Upper lobe of left lung (tissue), 6 donors: ENCODE measurements around the gene PALLD. TPM values are rescaled to one million over a fixed set of nuclear protein-coding genes. Genes with fewer than 3 reads are reported as not detected.

Source experiments
- ATAC-seq, 2 donors: fragments of 200-7000 bp; cut with Tn5 transposase; one replicate each; pipeline ENCODE4 v1.9.1; 2022; ENCODE audit warnings: mild to moderate bottlenecking in 2 of 2, moderate library complexity in 2 of 2; ENCODE audit not compliant: low FRiP score in 2 of 2
- DNase-seq, 2 donors: peaks; one replicate each; pipeline ENCODE4 v3.0.0-alpha.2; 2019 to 2020
- H3K27ac ChIP-seq, 4 donors: fragments of 200-600 bp; sonication (generic); one replicate each; pipeline ENCODE4 v1.5.1; 2016 to 2019
- H3K27me3 ChIP-seq, 4 donors: fragments of 200-600 bp; sonication (generic); one replicate each; pipeline ENCODE4 v1.5.1; 2017 to 2019
- H3K36me3 ChIP-seq, 4 donors: fragments of 200-600 bp; sonication (generic); one replicate each; pipeline ENCODE4 v1.5.1; 2016 to 2019
- H3K4me1 ChIP-seq, 4 donors: fragments of 200-600 bp; sonication (generic); one replicate each; pipeline ENCODE4 v1.5.1; 2018 to 2019
- H3K4me3 ChIP-seq, 4 donors: fragments of 200-600 bp; sonication (generic); one replicate each; pipeline ENCODE4 v1.5.1; 2017 to 2019; ENCODE audit warnings: mild to moderate bottlenecking in 2 of 4, moderate library complexity in 1 of 4
- H3K9me3 ChIP-seq, 4 donors: fragments of 200-600 bp; sonication (generic); one replicate each; pipeline ENCODE4 v1.5.1; 2018 to 2019
- EP300 ChIP-seq, 4 donors: sonication (generic); formaldehyde crosslinking; IDR thresholded peaks; one replicate each; pipeline ENCODE4 v1.5.1; 2017; ENCODE audit warnings: antibody characterized with exemption in 4 of 4, control low read depth in 2 of 4
- POLR2A ChIP-seq, 4 donors: fragments of 450-650 bp; IDR thresholded peaks; one replicate each; pipeline ENCODE4 v1.5.1; 2016 to 2017; ENCODE audit warnings: antibody characterized with exemption in 4 of 4, mild to moderate bottlenecking in 2 of 4
- POLR2AphosphoS5 ChIP-seq, 2 donors: sonication (generic); formaldehyde crosslinking; IDR thresholded peaks; one replicate each; pipeline ENCODE4 v1.5.1; 2017; ENCODE audit warnings: antibody characterized with exemption in 2 of 2
- WGBS, 2 donors: methylation state at CpG; one replicate each; pipeline ENCODE4 v1.1.5; 2017 to 2018; 5-methylcytosine and 5-hydroxymethylcytosine counted together
- total RNA-seq, 6 donors: library from RNA; depleted of rRNA in 4 of 6; stranded (reverse); fragments of >200 nt in 4 of 6; gene quantifications; one replicate each; pipeline versions ENCODE4 v1.1.0 to v1.2.1, GENCODE V29; 2016 to 2021
- TF ChIP-seq, protein P1 (sequence below), 6 experiments: fragments of 450-650 bp in 4 of 6; fragments of 200-600 bp in 2 of 6; sonication (generic) in 2 of 6; IDR thresholded peaks; one replicate each; pipeline ENCODE4 v1.5.1; 2016 to 2019; ENCODE audit warnings: antibody characterized with exemption in 6 of 6
- donor health status: DM: no; HTN: no; CAD: no; lungs with moderate emphysema.
- donor health status: DM: no; HTN: yes; CAD: no; lungs with severe emphysema.

PALLD gene
- total RNA-seq, 6 donors from 2014 or later, result 63.9 to 175 (median 134) TPM

DNA sequence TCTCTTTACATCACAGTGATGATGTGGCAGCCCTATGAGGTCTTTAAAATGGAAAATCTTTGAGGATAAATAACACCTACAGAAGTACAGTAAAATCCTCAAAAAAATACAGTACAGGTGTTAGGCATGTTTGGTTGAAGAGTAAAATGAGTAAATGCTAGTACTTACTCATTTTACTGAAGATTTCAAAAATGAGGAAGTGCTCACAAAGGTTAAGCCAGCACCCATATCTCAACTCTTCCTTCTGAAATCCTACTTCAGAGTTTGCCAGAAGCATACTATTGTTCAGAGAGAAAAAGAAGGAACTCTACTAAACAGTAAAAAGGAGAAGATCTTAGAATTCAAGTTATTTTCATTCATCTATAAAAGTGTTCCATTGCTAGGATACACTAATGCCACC lies 382.3 kb downstream of the PALLD start:
- DNase-seq (no peak), ATAC-seq (no peak)
- peaks cover 11 to 25% (median 19%) of the 10 kb centered on the region in 4 donors for H3K4me1 ChIP-seq

DNA sequence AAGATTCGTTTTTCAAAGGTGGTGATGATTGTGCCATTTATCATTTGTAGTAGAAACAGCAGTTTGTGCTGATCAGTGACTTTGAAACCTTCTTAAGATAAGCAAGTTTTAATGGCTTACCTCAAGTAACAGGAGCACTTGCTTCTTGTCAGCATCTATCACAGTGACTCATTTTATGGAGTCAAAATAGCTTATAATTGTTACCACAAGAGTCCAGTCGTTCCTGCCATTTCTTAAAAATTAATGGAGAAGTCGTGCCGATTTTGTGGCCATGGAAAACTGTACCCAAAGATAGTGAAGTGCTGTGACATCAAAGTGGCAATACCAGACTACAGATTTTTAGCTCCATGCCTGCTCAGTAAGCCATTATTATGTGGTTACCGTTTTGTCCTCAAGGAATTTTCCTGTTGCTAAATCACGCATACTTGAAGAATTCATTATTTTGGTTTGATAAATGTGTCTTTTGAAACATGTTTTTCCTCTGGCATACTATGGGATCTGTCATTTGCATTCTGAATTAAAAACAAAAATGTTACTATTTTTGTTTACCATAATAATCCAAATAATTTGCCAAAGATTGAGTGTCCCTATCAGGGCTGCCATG lies 383.3 kb downstream of the PALLD start:
- TF ChIP-seq POLR2A (IDR thresholded peaks at IDR 0.05) (no peak), EP300 (IDR thresholded peaks at IDR 0.05) (no peak), POLR2AphosphoS5 (IDR thresholded peaks at IDR 0.05) (no peak)
- 76 to 83% methylated on average over 6 of the region's 6 CpGs for WGBS, 2 donors
- Histone ChIP-seq H3K27me3 (peaks cover 0 to 10% (median 0%) of the 10 kb centered on the region in 4 donors), H3K4me3 (no peak overlapping the region), H3K4me1 (peaks cover 17 to 25% (median 19%) of the 10 kb centered on the region in 4 donors), H3K36me3 (peaks cover 0 to 6% (median 0%) of the 10 kb centered on the region in 4 donors), H3K27ac (no peak overlapping the region), H3K9me3 (no peaks in the 10 kb centered on the region)
- DNase-seq (no peak), ATAC-seq (no peak)

More for the DNA sequence above, 382.3 kb downstream of the PALLD start:
- no peak overlapping the region for H3K27ac ChIP-seq
- peaks cover 0 to 10% (median 0%) of the 10 kb centered on the region in 4 donors for H3K27me3 ChIP-seq
- no peak overlapping the region for H3K4me3 ChIP-seq
- peaks cover 0 to 6% (median 0%) of the 10 kb centered on the region in 4 donors for H3K36me3 ChIP-seq
- TF ChIP-seq POLR2AphosphoS5 (IDR thresholded peaks at IDR 0.05), result no peak
- TF ChIP-seq EP300 (IDR thresholded peaks at IDR 0.05), result no peak
- TF ChIP-seq POLR2A (IDR thresholded peaks at IDR 0.05), result no peak
- TF ChIP-seq, protein P1, sequence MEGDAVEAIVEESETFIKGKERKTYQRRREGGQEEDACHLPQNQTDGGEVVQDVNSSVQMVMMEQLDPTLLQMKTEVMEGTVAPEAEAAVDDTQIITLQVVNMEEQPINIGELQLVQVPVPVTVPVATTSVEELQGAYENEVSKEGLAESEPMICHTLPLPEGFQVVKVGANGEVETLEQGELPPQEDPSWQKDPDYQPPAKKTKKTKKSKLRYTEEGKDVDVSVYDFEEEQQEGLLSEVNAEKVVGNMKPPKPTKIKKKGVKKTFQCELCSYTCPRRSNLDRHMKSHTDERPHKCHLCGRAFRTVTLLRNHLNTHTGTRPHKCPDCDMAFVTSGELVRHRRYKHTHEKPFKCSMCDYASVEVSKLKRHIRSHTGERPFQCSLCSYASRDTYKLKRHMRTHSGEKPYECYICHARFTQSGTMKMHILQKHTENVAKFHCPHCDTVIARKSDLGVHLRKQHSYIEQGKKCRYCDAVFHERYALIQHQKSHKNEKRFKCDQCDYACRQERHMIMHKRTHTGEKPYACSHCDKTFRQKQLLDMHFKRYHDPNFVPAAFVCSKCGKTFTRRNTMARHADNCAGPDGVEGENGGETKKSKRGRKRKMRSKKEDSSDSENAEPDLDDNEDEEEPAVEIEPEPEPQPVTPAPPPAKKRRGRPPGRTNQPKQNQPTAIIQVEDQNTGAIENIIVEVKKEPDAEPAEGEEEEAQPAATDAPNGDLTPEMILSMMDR (IDR thresholded peaks at IDR 0.05), result no peak
- H3K9me3 ChIP-seq, result no peaks in the 10 kb centered on the region

DNA sequence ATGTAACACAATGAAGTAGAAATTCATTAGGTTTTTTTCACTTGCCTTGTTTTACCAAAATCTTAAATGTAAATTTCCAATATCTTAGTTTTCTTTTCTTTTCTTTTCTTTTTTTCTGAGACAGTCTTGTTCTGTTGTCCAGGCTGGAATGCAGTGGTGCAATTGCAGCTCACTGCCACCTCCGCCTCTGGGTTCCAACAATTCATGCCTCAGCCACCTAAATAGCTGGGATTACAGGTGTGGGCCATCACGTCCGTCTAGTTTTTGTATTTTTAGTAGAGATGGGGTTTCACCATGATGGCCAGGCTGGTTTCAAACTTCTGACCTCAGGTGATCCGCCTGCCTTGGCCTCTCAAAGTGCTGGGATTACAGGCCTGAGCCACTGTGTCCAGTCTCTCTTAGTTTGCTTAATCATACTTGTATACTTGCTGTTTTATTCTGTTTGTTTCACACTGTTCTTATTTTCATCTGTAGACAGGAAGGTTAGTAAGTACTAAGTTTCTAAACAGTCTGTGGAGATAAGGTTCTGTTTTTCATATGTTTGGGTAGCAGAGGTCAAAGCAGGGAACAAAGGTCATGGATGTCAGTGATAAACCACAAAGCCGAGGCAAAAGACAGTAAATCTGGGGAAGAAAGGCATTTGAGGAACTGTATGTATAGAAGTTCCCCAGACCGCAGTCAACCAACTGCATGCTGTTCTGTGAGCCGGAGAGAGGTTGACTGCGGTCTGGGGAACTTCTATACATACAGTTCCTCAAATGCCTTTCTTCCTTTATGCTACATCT lies 384.2 kb downstream of the PALLD start:
- Histone ChIP-seq H3K27ac (peak overlapping the region in 2 of 4 donors; percentile 27 to 28), H3K36me3 (peaks cover 0 to 6% (median 0%) of the 10 kb centered on the region in 4 donors), H3K4me1 (peaks cover 18 to 25% (median 19%) of the 10 kb centered on the region in 4 donors), H3K27me3 (peaks cover 0 to 10% (median 0%) of the 10 kb centered on the region in 4 donors), H3K9me3 (no peaks in the 10 kb centered on the region), H3K4me3 (no peak overlapping the region)
- 65 to 80% methylated on average over 8 of the region's 8 CpGs for WGBS, 2 donors
- ATAC-seq (peak in 1 of 2 donors; percentile 35), DNase-seq (peak in 1 of 2 donors; percentile 48)
- TF ChIP-seq, protein P1 (IDR thresholded peaks at IDR 0.05), result no peak
- TF ChIP-seq POLR2A (IDR thresholded peaks at IDR 0.05), result no peak
- TF ChIP-seq EP300 (IDR thresholded peaks at IDR 0.05), result no peak
- TF ChIP-seq POLR2AphosphoS5 (IDR thresholded peaks at IDR 0.05), result no peak

DNA sequence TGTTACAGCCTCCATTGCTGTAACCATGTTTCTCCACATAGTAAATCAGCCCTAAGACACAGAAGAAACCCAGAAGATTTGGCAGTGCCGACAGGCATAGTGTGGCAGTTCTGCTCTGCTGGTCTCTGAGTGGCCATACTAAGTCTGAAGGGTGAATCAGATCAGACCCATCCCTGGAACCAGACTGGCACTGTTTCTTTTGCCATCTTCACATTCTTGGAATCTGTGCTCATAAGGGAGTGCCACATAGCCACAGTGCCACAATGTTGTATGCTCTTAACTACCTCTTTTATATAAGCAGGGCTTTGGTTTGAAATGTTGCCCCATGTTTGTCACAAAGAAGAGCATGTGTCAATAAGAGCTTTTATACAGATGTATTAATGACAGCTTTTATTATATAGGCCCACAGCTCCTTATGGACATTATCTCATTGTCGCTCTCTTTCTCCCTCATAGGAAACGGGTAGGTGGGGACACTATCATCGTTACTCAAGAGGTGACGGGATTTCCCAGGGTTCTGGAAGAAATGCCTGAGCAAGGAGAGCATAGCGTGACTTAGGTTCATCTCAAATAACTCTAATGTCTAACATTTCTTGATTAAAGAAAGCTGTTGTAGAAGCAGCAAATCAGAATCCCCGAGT lies 385.0 kb downstream of the PALLD start:
- peaks cover 0 to 10% (median 0%) of the 10 kb centered on the region in 4 donors for H3K27me3 ChIP-seq
- WGBS, 2 donors, result 92 to 94% methylated on average over 7 of the region's 7 CpGs
- DNase-seq, result no peak
- no peaks in the 10 kb centered on the region for H3K9me3 ChIP-seq
- TF ChIP-seq EP300 (IDR thresholded peaks at IDR 0.05), result no peak
- TF ChIP-seq, protein P1 (IDR thresholded peaks at IDR 0.05), result no peak
- no peak for TF ChIP-seq POLR2A (IDR thresholded peaks at IDR 0.05)
- no peak for TF ChIP-seq POLR2AphosphoS5 (IDR thresholded peaks at IDR 0.05)
- peaks cover 0 to 6% (median 0%) of the 10 kb centered on the region in 4 donors for H3K36me3 ChIP-seq
- H3K4me1 ChIP-seq, result peaks cover 18 to 23% (median 19%) of the 10 kb centered on the region in 4 donors
- H3K27ac ChIP-seq, result no peak overlapping the region
- no peak overlapping the region for H3K4me3 ChIP-seq
- ATAC-seq, result peak in 1 of 2 donors; percentile 37
